Measurements from ENCODE around the gene TMEM40.

- TF ChIP-seq, protein P1, sequence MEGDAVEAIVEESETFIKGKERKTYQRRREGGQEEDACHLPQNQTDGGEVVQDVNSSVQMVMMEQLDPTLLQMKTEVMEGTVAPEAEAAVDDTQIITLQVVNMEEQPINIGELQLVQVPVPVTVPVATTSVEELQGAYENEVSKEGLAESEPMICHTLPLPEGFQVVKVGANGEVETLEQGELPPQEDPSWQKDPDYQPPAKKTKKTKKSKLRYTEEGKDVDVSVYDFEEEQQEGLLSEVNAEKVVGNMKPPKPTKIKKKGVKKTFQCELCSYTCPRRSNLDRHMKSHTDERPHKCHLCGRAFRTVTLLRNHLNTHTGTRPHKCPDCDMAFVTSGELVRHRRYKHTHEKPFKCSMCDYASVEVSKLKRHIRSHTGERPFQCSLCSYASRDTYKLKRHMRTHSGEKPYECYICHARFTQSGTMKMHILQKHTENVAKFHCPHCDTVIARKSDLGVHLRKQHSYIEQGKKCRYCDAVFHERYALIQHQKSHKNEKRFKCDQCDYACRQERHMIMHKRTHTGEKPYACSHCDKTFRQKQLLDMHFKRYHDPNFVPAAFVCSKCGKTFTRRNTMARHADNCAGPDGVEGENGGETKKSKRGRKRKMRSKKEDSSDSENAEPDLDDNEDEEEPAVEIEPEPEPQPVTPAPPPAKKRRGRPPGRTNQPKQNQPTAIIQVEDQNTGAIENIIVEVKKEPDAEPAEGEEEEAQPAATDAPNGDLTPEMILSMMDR (IDR thresholded peaks at IDR 0.05; ENCODE audit: borderline replicate concordance, extremely low read depth, low read length, poor library complexity, severe bottlenecking), result no peak
- TF ChIP-seq EZH2 (IDR thresholded peaks at IDR 0.05; ENCODE audit: borderline replicate concordance, low read depth, low read length, severe bottlenecking), result no peak
Measured at GRCh38 chr3:12808587-12808986, 49.5 kb upstream of the TMEM40 start.
